ENCODE results near the gene CCR4. TPM values are rescaled to one million over a fixed set of nuclear protein-coding genes. Genes with fewer than 3 reads are reported as not detected.

CCR4 gene
- total RNA-seq, 1 donor from 2014 or later, result 0.92 TPM

DNA sequence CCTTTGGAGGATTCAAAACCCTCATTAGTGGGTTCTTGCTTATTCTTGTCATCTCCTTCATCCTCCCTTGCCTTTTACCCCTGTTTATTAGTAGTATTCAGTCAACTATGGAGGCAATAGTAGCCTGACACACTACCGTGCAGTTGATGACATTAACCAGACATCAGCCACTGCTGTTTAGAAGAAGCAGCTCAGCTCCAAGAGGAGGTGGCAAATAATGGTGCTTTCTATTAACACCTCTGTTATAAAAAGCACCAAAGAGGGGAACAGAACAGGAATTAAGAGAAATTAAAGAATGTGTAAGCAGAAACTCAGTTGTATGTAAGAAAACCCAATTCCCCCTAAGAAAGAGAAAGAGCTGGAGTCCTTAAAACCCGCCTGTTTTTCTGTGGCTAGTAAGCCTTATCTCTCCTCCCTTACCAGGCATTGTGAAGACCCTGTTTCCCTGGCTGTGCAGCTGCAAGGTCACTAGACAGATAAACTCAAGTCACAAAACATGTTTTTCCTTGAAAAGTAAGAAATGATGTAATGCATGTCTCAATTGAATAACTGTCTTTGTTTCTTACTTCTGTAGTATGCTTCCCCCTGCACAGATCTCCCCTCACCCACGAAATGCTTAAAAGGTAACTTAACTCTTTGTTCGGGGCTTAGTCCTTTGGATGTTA, 21.2 kb downstream of the CCR4 start:
- DNase-seq, result no peak
- Histone ChIP-seq H3K9me3 (no peaks in the 10 kb centered on the region), H3K4me3 (no peak overlapping the region), H3K27ac (no peak overlapping the region), H3K4me1 (peaks cover 6% of the 10 kb centered on the region), H3K27me3 (ENCODE audit: low read depth) (peaks cover 3% of the 10 kb centered on the region), H3K36me3 (no peaks in the 10 kb centered on the region)
- TF ChIP-seq, protein P1, sequence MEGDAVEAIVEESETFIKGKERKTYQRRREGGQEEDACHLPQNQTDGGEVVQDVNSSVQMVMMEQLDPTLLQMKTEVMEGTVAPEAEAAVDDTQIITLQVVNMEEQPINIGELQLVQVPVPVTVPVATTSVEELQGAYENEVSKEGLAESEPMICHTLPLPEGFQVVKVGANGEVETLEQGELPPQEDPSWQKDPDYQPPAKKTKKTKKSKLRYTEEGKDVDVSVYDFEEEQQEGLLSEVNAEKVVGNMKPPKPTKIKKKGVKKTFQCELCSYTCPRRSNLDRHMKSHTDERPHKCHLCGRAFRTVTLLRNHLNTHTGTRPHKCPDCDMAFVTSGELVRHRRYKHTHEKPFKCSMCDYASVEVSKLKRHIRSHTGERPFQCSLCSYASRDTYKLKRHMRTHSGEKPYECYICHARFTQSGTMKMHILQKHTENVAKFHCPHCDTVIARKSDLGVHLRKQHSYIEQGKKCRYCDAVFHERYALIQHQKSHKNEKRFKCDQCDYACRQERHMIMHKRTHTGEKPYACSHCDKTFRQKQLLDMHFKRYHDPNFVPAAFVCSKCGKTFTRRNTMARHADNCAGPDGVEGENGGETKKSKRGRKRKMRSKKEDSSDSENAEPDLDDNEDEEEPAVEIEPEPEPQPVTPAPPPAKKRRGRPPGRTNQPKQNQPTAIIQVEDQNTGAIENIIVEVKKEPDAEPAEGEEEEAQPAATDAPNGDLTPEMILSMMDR (IDR thresholded peaks at IDR 0.05), result no peak
- intact Hi-C loops (cut with DNase I), result no loop called here
- ATAC-seq, result no peak

DNA sequence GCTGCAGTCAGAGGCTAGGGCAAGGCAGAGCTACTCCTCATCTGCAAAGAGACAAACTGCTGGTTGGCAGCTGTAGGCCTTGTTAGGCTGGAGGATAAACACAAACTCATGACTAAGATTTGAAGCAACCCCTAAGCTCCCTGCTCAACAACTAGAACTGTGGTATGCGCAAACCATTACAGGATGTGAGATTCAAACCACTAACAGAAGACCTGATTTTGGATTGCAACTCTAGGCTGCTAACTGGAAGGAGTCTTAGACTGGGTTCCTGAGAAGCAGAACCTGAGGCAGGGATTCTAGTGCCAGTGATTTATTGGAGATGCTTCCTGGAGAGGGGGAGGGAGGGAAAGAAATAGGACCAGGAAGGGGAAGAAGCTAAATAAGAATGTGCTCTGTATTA, 22.5 kb downstream of the CCR4 start:
- Histone ChIP-seq H3K27me3 (ENCODE audit: low read depth) (peaks cover 3% of the 10 kb centered on the region), H3K27ac (no peak overlapping the region), H3K4me3 (no peak overlapping the region), H3K9me3 (no peaks in the 10 kb centered on the region), H3K36me3 (no peaks in the 10 kb centered on the region), H3K4me1 (peaks cover 6% of the 10 kb centered on the region)
- intact Hi-C loops (cut with DNase I), result no loop called here
- ATAC-seq (no peak), DNase-seq (no peak)
- TF ChIP-seq, protein P1 (IDR thresholded peaks at IDR 0.05), result no peak

DNA sequence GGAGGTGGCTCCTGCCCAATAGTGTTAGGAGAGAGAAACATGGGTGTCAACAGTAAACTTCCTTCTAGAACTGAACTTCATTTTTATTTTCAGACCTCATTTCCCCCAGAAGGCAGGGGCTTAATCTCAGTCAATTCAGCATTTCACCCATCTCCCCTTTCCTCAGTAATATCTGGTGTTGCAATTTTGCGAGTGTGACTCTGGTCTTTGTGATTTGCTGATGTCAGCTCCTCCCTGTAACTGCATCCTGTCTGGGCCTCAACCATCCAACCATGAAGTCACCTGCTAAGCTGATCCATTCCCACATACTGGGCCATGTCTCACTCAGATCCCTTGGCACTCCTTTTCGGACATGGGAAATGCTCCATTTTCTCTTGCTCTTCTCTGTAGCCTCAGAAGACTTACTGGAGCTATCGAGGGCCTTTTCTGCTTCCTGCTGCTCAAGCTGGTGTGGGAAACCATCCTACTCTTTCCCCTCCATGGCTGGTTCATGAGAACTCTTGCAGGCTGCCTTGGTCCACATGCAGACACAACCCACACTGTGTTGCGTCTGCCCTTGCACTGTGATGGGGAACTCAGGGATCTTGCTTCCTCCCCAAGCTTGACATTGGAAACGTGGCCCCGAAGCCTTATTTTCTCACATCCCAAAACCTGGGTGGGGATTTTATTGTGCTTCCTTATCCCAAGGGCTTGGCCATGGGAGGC, 24.6 kb downstream of the CCR4 start:
- DNase-seq, result no peak
- no peaks in the 10 kb centered on the region for H3K9me3 ChIP-seq
- no peaks in the 10 kb centered on the region for H3K4me1 ChIP-seq
- H3K36me3 ChIP-seq, result no peaks in the 10 kb centered on the region
- H3K27ac ChIP-seq, result no peak overlapping the region
- intact Hi-C loops (cut with DNase I), result no loop called here
- TF ChIP-seq, protein P1 (IDR thresholded peaks at IDR 0.05), result no peak
- no peak overlapping the region for H3K4me3 ChIP-seq
- ATAC-seq, result no peak
- peaks cover 3% of the 10 kb centered on the region for H3K27me3 ChIP-seq (ENCODE audit: low read depth)

DNA sequence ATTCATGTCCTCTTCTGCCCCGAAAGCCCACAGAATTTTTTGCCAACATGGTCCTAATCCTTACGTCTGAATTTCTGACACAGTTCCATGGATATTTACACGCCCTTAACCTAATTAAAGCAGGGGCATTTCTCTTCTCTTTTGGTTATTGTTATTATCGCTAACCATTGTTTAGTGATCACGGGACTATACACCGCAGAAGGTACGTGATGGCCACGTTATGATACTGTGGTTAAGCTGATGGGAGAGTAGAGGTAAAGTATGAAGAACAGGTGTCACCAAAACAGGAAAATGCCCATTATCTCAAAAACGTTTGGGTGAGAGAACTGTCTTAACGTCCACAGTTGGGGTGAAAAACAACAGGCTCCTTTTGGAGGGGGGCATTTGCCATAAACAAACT, 26.4 kb downstream of the CCR4 start:
- H3K9me3 ChIP-seq, result no peaks in the 10 kb centered on the region
- H3K4me3 ChIP-seq, result no peak overlapping the region
- TF ChIP-seq, protein P1 (IDR thresholded peaks at IDR 0.05), result no peak
- no peaks in the 10 kb centered on the region for H3K36me3 ChIP-seq
- ATAC-seq (no peak), DNase-seq (no peak)
- H3K27me3 ChIP-seq (ENCODE audit: low read depth), result peaks cover 3% of the 10 kb centered on the region
- intact Hi-C loops (cut with DNase I), result no loop called here
- no peak overlapping the region for H3K27ac ChIP-seq
- no peaks in the 10 kb centered on the region for H3K4me1 ChIP-seq

DNA sequence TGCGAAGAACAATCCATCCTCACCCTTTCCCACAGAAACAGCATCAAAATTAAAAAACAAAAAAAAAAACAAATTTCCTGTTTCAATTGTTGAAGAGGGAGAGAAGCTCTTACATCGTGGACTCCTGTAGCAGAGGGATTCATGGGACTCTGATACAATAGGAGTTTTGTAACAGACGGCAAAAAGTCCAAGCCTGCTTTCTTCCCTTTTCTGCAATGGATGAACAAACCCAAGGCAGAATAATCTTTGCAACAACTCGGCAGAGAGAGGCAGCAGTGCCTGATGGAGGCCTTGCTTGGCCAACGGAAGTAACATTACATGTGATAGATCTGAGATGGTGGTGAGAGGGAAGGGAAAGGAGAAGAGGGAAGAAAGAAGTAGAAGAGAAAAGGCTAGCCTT, 26.9 kb downstream of the CCR4 start:
- intact Hi-C loops (cut with DNase I), result no loop called here
- DNase-seq (no peak), ATAC-seq (no peak)
- Histone ChIP-seq H3K27ac (no peak overlapping the region), H3K36me3 (no peaks in the 10 kb centered on the region), H3K27me3 (ENCODE audit: low read depth) (peaks cover 3% of the 10 kb centered on the region), H3K4me3 (no peak overlapping the region), H3K9me3 (no peaks in the 10 kb centered on the region), H3K4me1 (no peaks in the 10 kb centered on the region)
- TF ChIP-seq, protein P1 (IDR thresholded peaks at IDR 0.05), result no peak
